Stimulated activated CD4-positive, alpha-beta T cell treated with anti-CD3 and anti-CD28 coated beads, Interleukin-4, amount 100 ng/mL, for 4 hours (primary cell): ENCODE results near the gene CACNA1G.

Experiments used
- DNase-seq, 2 experiments: peaks; one replicate each; pipeline ENCODE4 v3.0.0-alpha.2; 2020

The CACNA1G gene

DNA sequence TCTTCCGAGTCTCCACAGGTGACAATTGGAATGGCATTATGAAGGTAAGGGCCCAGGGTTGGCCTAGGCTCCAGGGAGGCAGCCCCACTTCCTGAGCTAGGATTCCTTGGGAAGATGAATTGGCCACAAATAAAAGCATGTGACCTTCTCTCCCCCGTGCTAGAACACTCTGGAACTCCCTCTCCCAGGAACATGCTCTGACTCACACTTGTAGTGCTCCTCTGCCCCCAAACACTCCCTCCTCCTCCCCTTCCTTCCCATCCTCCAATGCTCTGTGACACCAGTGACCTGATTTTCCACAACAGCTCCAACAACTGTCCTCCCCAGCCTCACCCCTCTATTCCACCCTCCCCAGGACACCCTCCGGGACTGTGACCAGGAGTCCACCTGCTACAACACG, 57.8 kb downstream of the CACNA1G start:
- DNase-seq, result no peak

- no peak for DNase-seq
Measured at GRCh38 chr17:50618941-50619340, 58.4 kb downstream of the CACNA1G start.

- DNase-seq, result no peak
Measured at GRCh38 chr17:50619489-50619888, 59.0 kb downstream of the CACNA1G start.

DNA sequence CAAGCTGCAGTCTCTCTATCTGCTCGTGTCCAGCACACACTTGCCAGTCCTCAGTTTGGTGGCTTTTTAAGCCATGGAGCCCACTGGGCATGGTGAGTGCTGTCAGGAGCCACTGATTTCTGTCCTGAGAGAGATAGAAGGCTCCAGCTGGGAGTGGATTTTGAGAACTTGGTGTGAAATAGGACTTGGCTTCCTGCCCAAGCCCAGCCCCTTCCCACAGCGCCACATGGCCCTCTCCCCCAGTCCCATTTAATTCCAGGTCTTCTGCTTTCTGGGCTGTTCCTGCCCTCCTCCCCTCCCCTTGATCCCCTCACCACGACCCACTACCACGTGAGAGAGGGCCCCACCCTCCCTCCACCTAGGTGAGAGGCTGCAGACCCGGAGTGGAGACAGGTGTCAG, 59.7 kb downstream of the CACNA1G start:
- DNase-seq, result no peak

- no peak for DNase-seq
Measured at GRCh38 chr17:50620858-50621257, 60.3 kb downstream of the CACNA1G start.

- no peak for DNase-seq
Measured at GRCh38 chr17:50621574-50622031, 61.1 kb downstream of the CACNA1G start.

DNA sequence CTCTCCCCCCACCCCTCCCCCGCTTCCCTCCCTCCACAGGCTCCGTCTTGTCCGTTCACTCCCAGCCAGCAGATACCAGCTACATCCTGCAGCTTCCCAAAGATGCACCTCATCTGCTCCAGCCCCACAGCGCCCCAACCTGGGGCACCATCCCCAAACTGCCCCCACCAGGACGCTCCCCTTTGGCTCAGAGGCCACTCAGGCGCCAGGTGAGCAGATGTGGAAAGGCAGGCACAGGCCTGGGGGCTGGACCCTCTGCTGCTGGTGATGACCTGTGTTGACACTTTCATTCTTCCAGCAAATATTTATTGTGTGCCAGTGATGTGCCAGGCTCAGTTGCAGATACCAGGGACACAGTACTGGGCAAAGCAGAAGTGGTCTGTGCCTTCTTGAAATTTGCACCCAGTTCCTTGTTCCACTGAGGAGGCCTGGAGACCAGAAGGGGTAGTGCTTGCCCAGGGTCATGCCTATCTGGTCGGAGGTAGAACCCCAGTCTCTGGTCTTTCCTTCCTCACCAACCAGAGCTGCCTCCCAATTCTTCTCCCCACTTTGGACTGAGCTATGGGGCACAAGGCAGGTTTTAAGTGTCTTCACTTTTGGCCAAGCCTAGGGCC, 63.9 kb downstream of the CACNA1G start:
- no peak for DNase-seq

DNA sequence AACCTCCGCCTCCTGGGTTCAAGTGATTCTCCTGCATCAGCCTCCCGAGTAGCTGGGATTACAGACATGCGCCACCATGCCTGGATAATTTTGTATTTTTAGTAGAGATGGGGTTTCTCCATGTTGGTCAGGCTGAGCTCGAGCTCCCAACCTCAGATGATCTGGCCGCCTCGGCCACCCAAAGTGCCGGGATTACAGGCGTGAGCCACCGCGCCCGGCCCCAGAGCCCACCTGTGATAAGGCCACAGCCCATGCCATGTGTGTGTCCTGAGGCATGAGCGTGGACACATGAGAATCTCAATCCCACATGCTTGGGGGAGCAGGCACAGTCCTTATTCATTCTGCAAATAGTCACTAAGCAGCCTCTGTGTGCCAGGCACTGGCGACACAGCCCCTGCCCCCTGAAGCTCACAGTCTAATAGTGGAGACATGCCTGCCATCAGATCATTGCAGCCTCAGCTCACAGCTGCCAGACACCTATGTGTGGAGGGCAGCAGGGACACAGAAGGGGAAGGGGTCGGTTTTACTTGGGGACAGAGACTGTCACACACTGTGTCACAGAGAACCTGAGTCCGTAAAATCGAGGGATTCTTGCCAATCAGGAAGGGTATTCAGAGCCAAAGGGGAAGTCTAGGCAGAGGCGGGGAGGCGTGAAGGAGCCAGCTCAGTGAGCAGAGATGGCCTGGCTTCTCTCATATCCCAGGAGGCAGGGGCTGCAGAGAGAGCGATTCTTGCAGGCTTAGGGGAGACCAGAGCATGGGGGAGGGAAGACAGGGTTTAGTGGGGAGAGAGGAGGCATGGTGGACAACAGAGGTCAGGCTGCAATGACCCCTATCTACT, 64.7 kb downstream of the CACNA1G start:
- DNase-seq, result no peak

- DNase-seq, result peak; percentile 57 to 60
Measured at GRCh38 chr17:50626037-50626574, 65.6 kb downstream of the CACNA1G start.

DNA sequence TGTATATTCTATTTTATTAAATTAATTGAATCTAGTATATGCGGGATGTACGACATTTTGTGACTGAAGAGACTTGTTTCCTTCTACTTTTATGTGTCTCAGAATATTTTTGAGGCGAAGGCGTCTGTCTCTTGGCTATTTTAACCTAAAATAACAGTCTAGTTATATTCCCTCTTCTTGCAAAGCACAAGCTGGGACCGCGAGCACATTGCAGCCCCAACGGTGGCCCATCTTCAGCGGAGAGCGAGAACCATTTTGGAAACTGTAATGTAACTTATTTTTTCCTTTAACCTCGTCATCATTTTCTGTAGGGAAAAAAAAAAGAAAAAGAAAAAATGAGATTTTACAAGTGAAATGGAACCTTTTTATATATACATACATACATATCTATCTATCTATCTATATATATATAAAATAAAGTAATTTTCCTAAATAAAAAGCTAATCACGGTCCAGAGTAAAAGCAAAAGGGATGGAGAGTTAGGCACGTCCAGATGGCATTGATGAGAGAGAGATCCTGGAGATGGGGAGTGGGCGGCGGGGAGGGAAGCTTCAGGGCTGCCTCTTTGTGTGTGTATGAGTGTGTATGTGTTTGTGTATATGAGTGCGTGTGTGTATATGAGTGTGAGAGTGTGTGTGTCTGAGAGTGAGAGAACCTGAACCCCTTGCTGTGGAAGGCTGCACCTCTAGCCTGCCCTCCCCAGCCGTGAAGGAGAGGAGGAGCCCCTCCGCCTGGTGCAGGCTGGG, 66.7 kb downstream of the CACNA1G start:
- DNase-seq, result no peak

DNA sequence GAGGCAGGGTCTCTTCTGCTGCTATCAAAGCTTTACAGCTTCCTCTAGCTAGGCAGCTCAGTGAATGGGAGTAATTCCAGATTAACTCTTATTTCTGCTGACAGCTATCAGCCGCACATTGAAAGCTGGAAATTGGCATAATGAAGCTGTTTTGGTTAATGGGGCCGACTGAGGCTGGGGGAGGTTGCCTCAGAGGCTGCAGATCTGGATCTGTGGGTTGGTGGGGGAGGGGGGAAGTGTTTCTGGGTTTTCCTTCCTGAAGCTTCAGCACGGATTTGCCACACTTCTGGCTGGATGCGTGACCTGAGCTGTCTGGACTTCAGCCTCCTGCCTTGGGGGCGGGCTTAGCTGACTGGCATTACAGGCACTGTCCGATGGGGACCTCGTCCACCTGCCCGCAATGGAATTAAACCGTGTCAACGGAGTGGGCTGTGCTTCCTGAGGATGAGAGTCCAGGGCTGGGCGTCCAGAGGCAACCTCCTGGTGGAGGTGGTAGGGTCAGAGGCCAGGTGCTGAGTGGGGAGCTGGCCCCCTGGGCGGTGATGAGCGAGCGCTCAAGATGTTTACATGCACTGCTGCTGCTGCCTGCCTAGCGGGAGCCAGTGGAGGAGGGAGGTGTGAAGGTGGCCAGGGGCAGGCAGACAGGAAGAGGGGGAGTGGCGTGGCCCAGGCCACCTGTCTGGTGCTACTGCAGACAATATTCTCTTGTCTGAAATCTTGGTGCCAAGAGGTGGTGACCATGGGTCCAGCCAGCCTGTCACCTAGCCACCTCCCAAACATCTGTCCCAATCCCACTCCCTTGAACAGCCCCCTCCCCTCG, 67.5 kb downstream of the CACNA1G start:
- DNase-seq, result no peak

DNA sequence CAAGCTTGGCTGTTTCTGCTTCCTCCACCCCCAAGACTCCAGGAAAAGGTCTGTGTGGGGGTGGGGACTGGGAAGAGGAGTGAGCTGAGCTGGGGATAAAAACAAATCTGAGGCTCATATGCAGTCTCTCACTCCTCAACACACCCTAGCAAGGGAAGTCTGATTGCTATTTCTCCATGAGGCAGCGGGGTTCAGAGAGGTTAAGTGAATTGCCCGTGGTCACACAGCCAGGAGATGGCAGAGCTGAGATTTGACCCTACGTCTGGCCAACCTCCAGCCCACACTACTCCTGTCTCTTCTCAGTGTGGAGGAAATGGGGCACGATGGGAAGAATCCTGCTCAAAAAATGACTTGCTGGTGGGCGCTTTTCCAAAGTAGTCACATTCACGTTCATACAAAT, 69.4 kb downstream of the CACNA1G start:
- no peak for DNase-seq

GRCh38 chr17:50630524-50631194, 70.1 kb downstream of the CACNA1G start:
- peak; percentile 44 to 57 for DNase-seq

- no peak for DNase-seq
Measured at GRCh38 chr17:50631195-50631907, 70.8 kb downstream of the CACNA1G start.

GRCh38 chr17:50631908-50632571, 71.5 kb downstream of the CACNA1G start:
- DNase-seq, result no peak

GRCh38 chr17:50632637-50633036, 72.1 kb downstream of the CACNA1G start:
- no peak for DNase-seq

DNA sequence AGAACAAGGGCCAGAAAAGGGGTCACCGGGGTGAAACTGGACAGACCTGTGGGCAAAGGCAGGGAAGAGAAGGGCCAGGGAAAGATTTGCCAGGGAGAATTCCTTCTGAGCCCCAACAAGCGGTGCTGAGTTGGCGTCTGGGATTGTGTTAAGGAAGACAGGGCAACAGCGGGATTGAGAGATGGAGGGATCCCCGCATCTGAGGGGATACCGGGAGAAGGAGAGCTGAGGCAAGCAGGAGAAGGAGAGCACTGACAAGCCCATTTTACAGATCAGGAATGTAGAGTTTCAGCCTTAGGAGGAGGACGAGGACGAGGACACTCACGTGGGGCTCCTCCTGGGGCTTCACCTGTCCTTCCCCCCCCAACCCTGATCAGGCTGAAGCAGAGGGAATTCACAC, 73.2 kb downstream of the CACNA1G start:
- DNase-seq, result no peak

DNA sequence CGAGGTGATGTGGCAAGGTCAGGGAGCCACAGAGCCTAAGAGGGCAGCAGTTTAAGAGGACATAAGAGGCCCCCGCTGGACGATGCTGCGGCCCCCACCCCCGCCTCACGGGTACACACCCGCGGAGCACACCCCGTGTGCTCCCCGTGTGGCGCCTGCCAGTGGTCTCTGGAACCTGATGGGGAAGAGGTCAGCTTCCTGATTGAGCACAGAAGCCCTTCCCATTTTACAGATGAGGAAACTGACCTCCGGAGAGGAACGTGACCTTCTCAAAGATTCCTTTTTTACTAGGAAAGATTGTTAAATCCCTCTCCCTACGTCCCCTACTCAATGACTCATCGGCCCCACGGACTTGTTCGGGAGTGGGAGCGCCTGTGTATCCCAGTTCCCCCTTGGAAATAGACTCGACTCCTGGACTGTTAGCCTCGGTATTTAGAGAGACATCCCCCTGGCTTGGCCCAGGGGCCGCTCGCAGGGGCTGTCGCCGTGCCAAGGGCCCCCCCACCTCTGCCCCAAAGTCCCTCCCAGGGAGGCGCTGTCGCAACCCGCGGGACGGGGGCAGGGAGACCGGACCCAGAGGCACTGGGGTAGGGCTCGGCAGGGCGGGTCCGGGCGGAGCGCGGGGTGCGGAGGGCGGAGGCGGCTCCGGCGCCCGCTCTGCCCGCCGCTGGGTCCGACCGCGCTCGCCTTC, 73.9 kb downstream of the CACNA1G start, which contains the start of gene ABCC3:
Gene ABCC3, plus strand, starts transcription at position 658 of the 691 bp plus-strand sequence. CDS start 56 bp downstream, outside the sequence.
- DNase-seq, result no peak

DNA sequence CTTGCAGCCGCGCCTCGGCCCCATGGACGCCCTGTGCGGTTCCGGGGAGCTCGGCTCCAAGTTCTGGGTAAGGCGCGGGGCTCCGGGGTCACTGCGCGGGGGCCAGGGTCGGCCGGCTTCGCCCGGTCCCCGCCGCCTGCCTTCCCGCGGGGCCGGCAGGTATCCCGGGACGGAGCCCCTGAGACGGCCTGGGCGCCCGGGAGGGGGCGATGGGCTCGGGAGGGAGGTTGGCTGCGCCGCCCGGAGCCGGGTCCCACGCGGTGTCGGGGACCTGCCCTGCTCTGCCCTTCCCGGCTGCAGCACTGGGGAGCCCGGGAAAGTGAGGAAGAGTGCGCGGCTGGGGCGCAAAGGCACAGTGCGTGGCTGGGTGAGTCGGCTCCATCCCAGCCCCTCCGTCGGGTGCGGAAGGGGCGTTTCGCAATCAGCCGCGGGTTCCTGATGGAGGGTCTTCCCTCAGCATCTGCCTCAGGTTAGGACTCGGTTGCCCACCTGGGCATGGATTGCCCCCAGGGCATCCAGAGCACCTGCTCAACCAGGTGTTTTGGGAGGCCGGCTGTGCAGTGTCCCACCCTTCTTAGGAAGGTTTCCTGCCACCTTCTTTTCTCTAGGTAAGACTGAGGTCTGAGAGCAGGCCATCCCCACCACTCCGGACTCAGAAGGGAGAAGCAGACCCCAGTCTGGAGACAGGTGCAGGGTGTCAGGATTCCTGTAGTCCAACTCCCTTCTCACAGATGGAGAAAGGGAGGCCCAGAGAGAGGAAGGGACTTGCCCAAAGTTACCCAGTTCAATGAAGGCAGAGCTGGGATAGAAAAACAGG, 74.6 kb downstream of the CACNA1G start:
- no peak for DNase-seq
